Esophagus muscularis mucosa (tissue), 4 donors: ENCODE data around the gene LDAH. TPM values are rescaled to one million over a fixed set of nuclear protein-coding genes. Genes with fewer than 3 reads are reported as not detected.

Experiments used
- DNase-seq: peaks from one replicate; pipeline ENCODE4 v3.0.0-alpha.2; 2017; ENCODE audit errors: extremely low spot score
- H3K27ac ChIP-seq, 4 donors: fragments of 200-600 bp; sonication (generic); replicated peaks in 1 of 4; 1 replicate in 3 of 4; 2 replicates in 1 of 4; pipeline ENCODE4 v1.5.1; 2016 to 2019; ENCODE audit warnings: mild to moderate bottlenecking in 1 of 4
- H3K27me3 ChIP-seq, 4 donors: fragments of 200-600 bp; sonication (generic); one replicate each; pipeline versions ENCODE4 v1.5.1 to v1.6.0; 2016 to 2019
- H3K36me3 ChIP-seq, 4 donors: fragments of 200-600 bp; sonication (generic); one replicate each; pipeline ENCODE4 v1.5.1; 2016 to 2019
- H3K4me1 ChIP-seq, 4 donors: fragments of 200-600 bp; sonication (generic); one replicate each; pipeline ENCODE4 v1.5.1; 2016 to 2019
- H3K4me3 ChIP-seq, 4 donors: fragments of 200-600 bp; sonication (generic); 1 replicate in 2 of 4; 2 replicates in 2 of 4; pipeline ENCODE4 v1.5.1; 2016 to 2019; ENCODE audit warnings: mild to moderate bottlenecking in 4 of 4, moderate library complexity in 1 of 4
- H3K9me3 ChIP-seq, 4 donors: fragments of 200-600 bp; sonication (generic); 1 replicate in 3 of 4; 2 replicates in 1 of 4; pipeline ENCODE4 v1.5.1; 2016 to 2019
- CTCF ChIP-seq, 3 experiments: fragments of 200-600 bp in 2 of 3; fragments of 450-650 bp in 1 of 3; sonication (generic) in 2 of 3; IDR thresholded peaks; one replicate each; pipeline ENCODE4 v1.5.1; 2017 to 2019; ENCODE audit warnings: antibody characterized with exemption in 3 of 3, mild to moderate bottlenecking in 2 of 3, moderate library complexity in 1 of 3
- EP300 ChIP-seq: sonication (generic); formaldehyde crosslinking; IDR thresholded peaks from one replicate; pipeline ENCODE4 v1.6.1; 2017; ENCODE audit warnings: antibody characterized with exemption
- POLR2A ChIP-seq: fragments of 450-650 bp; IDR thresholded peaks from one replicate; pipeline ENCODE4 v1.6.1; 2017; ENCODE audit warnings: antibody characterized with exemption, moderate library complexity, mild to moderate bottlenecking, low read depth
- POLR2AphosphoS5 ChIP-seq, 2 donors: sonication (generic); formaldehyde crosslinking; IDR thresholded peaks; one replicate each; pipeline ENCODE4 v1.6.1; 2017; ENCODE audit warnings: antibody characterized with exemption in 2 of 2
- WGBS: methylation state at CpG from one replicate; pipeline ENCODE4 v1.1.5; 2018; 5-methylcytosine and 5-hydroxymethylcytosine counted together
- intact Hi-C: fragments of 100-400 bp; cut with DNase I; formaldehyde crosslinking; loops from one replicate; pipeline ENCODE4 v1.15.1; 2023
- total RNA-seq, 4 donors: library from RNA; depleted of rRNA; stranded (reverse); fragments of >200 nt; gene quantifications; one replicate each; pipeline versions ENCODE4 v1.1.0 to v1.2.1, GENCODE V29; 2016

LDAH gene
- total RNA-seq, 4 donors from 2014 or later: 7.9 to 13.7 (median 11.9) TPM

- Histone ChIP-seq H3K27me3 (no peaks in the 10 kb centered on the region), H3K4me3 (no peak overlapping the region), H3K4me1 (no peaks in the 10 kb centered on the region), H3K9me3 (no peaks in the 10 kb centered on the region), H3K36me3 (no peaks in the 10 kb centered on the region), H3K27ac (no peak overlapping the region)
- WGBS: 66% methylated on average over 3 of the region's 3 CpGs
- TF ChIP-seq CTCF (IDR thresholded peaks at IDR 0.05) (no peak), EP300 (no peak), POLR2AphosphoS5 (IDR thresholded peaks at IDR 0.05) (no peak), POLR2A (no peak)
- intact Hi-C loops: no loop called here
- no peak for DNase-seq
Measured at GRCh38 chr2:20852670-20853069, 29.8 kb upstream of the LDAH start.

GRCh38 chr2:20852139-20852538 lies 29.2 kb upstream of the LDAH start:
- Histone ChIP-seq H3K27ac (no peak overlapping the region), H3K4me3 (no peak overlapping the region), H3K36me3 (no peaks in the 10 kb centered on the region), H3K27me3 (no peaks in the 10 kb centered on the region), H3K4me1 (no peaks in the 10 kb centered on the region), H3K9me3 (no peaks in the 10 kb centered on the region)
- no peak for DNase-seq
- intact Hi-C loops: no loop called here
- WGBS: 79% methylated on average over 6 of the region's 6 CpGs
- TF ChIP-seq POLR2A (no peak), POLR2AphosphoS5 (IDR thresholded peaks at IDR 0.05) (no peak), EP300 (no peak), CTCF (IDR thresholded peaks at IDR 0.05) (no peak)

GRCh38 chr2:20844246-20844645 lies 21.3 kb upstream of the LDAH start:
- TF ChIP-seq POLR2AphosphoS5 (IDR thresholded peaks at IDR 0.05) (no peak), POLR2A (no peak), CTCF (IDR thresholded peaks at IDR 0.05) (no peak), EP300 (no peak)
- Histone ChIP-seq H3K4me3 (no peak overlapping the region), H3K27ac (no peak overlapping the region), H3K4me1 (no peaks in the 10 kb centered on the region), H3K27me3 (peaks cover 0 to 4% (median 0%) of the 10 kb centered on the region in 4 donors), H3K36me3 (no peaks in the 10 kb centered on the region), H3K9me3 (no peaks in the 10 kb centered on the region)
- WGBS: 72% methylated on average over 2 of the region's 2 CpGs
- no peak for DNase-seq
- intact Hi-C loops: no loop called here

- Histone ChIP-seq H3K4me3 (no peak overlapping the region), H3K27ac (no peak overlapping the region), H3K4me1 (no peaks in the 10 kb centered on the region), H3K27me3 (peaks cover 0 to 37% (median 0%) of the 10 kb centered on the region in 4 donors), H3K9me3 (no peaks in the 10 kb centered on the region), H3K36me3 (no peaks in the 10 kb centered on the region)
- TF ChIP-seq EP300 (no peak), POLR2AphosphoS5 (IDR thresholded peaks at IDR 0.05) (no peak), CTCF (IDR thresholded peaks at IDR 0.05) (no peak), POLR2A (no peak)
- WGBS: 81% methylated on average over 1 of the region's 1 CpG
- DNase-seq: no peak
- intact Hi-C loops: no loop called here
Measured at GRCh38 chr2:20839052-20839451, 16.2 kb upstream of the LDAH start.

- WGBS: 83% methylated on average over 2 of the region's 2 CpGs
- Histone ChIP-seq H3K4me1 (no peaks in the 10 kb centered on the region), H3K4me3 (no peak overlapping the region), H3K27me3 (peaks cover 0 to 43% (median 0%) of the 10 kb centered on the region in 4 donors), H3K27ac (no peak overlapping the region), H3K9me3 (no peaks in the 10 kb centered on the region), H3K36me3 (no peaks in the 10 kb centered on the region)
- no peak for DNase-seq
- no peak for TF ChIP-seq CTCF (IDR thresholded peaks at IDR 0.05)
- no peak for TF ChIP-seq EP300
- no peak for TF ChIP-seq POLR2A
- no peak for TF ChIP-seq POLR2AphosphoS5 (IDR thresholded peaks at IDR 0.05)
- intact Hi-C loops: no loop called here
Measured at GRCh38 chr2:20838016-20838415, 15.1 kb upstream of the LDAH start.
